H1 (cell line): ENCODE results near the gene GJC2. TPM values are rescaled to one million over a fixed set of nuclear protein-coding genes. Genes with fewer than 3 reads are reported as not detected.
A peak's percentile ranks its signal among the peaks of the same experiment; 100 is the strongest.

ENCODE experiments used
- CTCF ChIA-PET: fragments of 300-600 bp; sonication (Branson Sonifier 250); formaldehyde crosslinking; loops from one replicate; lab custom pipeline; 2021; ENCODE audit not compliant: partially characterized antibody; lab: Charles Lee
- POLR2A ChIA-PET: fragments of 300-600 bp; sonication (Branson Sonifier 250); formaldehyde crosslinking; loops from one replicate; lab custom pipeline; 2021; ENCODE audit warnings: inconsistent platforms; ENCODE audit not compliant: partially characterized antibody; lab: Charles Lee
- DNase-seq, 2 experiments: peaks; one replicate each; pipeline versions ENCODE4 v3.0.0 to v3.0.0-alpha.2; 2010 to 2022; ENCODE audit warnings: low spot score in 2 of 2, low read depth in 1 of 2, mixed read lengths in 1 of 2
- FAIRE-seq: peaks from 2 replicates; lab custom pipeline; 2011; peaks lifted over from hg19 to GRCh38; lab: Jason Lieb, UNC
- H2AFZ ChIP-seq: 2 replicates; pipeline ENCODE4 v1.8.1; 2012; ENCODE audit warnings: low read length, inconsistent platforms
- H2AK5ac ChIP-seq: 2 replicates; pipeline ENCODE4 v1.6.1; 2013; ENCODE audit warnings: low read depth, low read length
- H2BK120ac ChIP-seq: replicated peaks from 2 replicates; pipeline ENCODE3; 2013; ENCODE audit warnings: low read depth, low read length, inconsistent platforms
- H2BK12ac ChIP-seq: 2 replicates; pipeline ENCODE4 v1.6.1; 2013; ENCODE audit warnings: low read depth, low read length
- H2BK15ac ChIP-seq: 2 replicates; pipeline ENCODE4 v1.6.1; 2013; ENCODE audit warnings: low read length
- H2BK20ac ChIP-seq: 2 replicates; pipeline ENCODE4 v1.6.1; 2013; ENCODE audit warnings: low read length
- H2BK5ac ChIP-seq: 2 replicates; pipeline ENCODE4 v1.6.1; 2013; ENCODE audit warnings: low read depth, low read length
- H3K14ac ChIP-seq: 2 replicates; pipeline ENCODE4 v1.6.1; 2013; ENCODE audit warnings: inconsistent platforms; ENCODE audit not compliant: insufficient read length
- H3K18ac ChIP-seq: 2 replicates; pipeline ENCODE4 v1.6.1; 2013; ENCODE audit warnings: low read length; ENCODE audit errors: extremely low read depth
- H3K23ac ChIP-seq: 2 replicates; pipeline ENCODE4 v1.6.1; 2013; ENCODE audit warnings: inconsistent platforms; ENCODE audit not compliant: insufficient read length
- H3K23me2 ChIP-seq: 2 replicates; pipeline ENCODE4 v1.6.1; 2013; ENCODE audit warnings: low read depth, low read length
- H3K27ac ChIP-seq: 2 replicates; pipeline ENCODE4 v1.6.1; 2011; ENCODE audit warnings: low read depth, low read length, inconsistent platforms
- H3K27me3 ChIP-seq, 4 experiments: replicated peaks in 1 of 4; 1 replicate in 1 of 4; 2 replicates in 3 of 4; pipeline versions ENCODE4 v1.6.1 to v1.8.1; 2011 to 2013; ENCODE audit warnings: low read length in 3 of 4, mild to moderate bottlenecking in 3 of 4, inconsistent platforms in 2 of 4, mixed read lengths in 2 of 4, moderate library complexity in 1 of 4; ENCODE audit not compliant: control insufficient read depth in 3 of 4, insufficient read depth in 3 of 4; ENCODE audit errors: extremely low read depth in 1 of 4
- H3K36me3 ChIP-seq, 4 experiments: 2 replicates each; pipeline versions ENCODE4 v1.6.1 to v1.8.1; 2011 to 2013; ENCODE audit warnings: mild to moderate bottlenecking in 4 of 4, low read length in 3 of 4, moderate library complexity in 2 of 4, control low read depth in 1 of 4, inconsistent platforms in 1 of 4; ENCODE audit not compliant: insufficient read depth in 4 of 4, control insufficient read depth in 2 of 4
- H3K4ac ChIP-seq: replicated peaks from 2 replicates; pipeline ENCODE3; 2013; ENCODE audit warnings: low read length, low read depth, mixed read lengths, inconsistent platforms; ENCODE audit not compliant: insufficient read length
- H3K4me1 ChIP-seq, 4 experiments: replicated peaks in 1 of 4; 1 replicate in 1 of 4; 2 replicates in 3 of 4; pipeline versions ENCODE4 v1.6.1 to v1.8.1; 2011 to 2013; ENCODE audit warnings: low read length in 3 of 4, inconsistent platforms in 2 of 4, mixed read lengths in 1 of 4; ENCODE audit not compliant: insufficient read depth in 4 of 4, control insufficient read depth in 3 of 4
- H3K4me2 ChIP-seq, 2 experiments: 2 replicates each; pipeline versions ENCODE4 v1.6.1 to v1.8.1; 2011 to 2013; ENCODE audit warnings: low read depth in 2 of 2, low read length in 2 of 2, control low read depth in 1 of 2, inconsistent platforms in 1 of 2, mild to moderate bottlenecking in 1 of 2; ENCODE audit not compliant: insufficient read depth in 1 of 2
- H3K4me3 ChIP-seq, 4 experiments: fragments of 200-600, 300-600 bp in 1 of 4; sonication (generic), shearing (Covaris generic), sonication (Bioruptor Twin) in 1 of 4; 2 replicates each; pipeline versions ENCODE4 v1.5.1 to v1.8.1; 2011 to 2016; ENCODE audit warnings: low read length in 4 of 4, low read depth in 3 of 4, control low read depth in 2 of 4, inconsistent platforms in 2 of 4, mild to moderate bottlenecking in 2 of 4, mixed read lengths in 1 of 4, moderate library complexity in 1 of 4; ENCODE audit not compliant: insufficient read depth in 2 of 4; ENCODE audit errors: extremely low read depth in 1 of 4
- H3K56ac ChIP-seq: replicated peaks from 2 replicates; pipeline ENCODE3; 2013; ENCODE audit warnings: low read depth, mild to moderate bottlenecking, mixed read lengths, low read length, inconsistent platforms; ENCODE audit not compliant: insufficient read length
- H3K79me1 ChIP-seq: 2 replicates; pipeline ENCODE4 v1.6.1; 2013; ENCODE audit warnings: low read depth, low read length, control low read depth
- H3K79me2 ChIP-seq, 2 experiments: 2 replicates each; pipeline versions ENCODE4 v1.6.1 to v1.8.1; 2012 to 2013; ENCODE audit warnings: low read length in 2 of 2, mild to moderate bottlenecking in 2 of 2, inconsistent platforms in 1 of 2; ENCODE audit not compliant: insufficient read depth in 2 of 2, control insufficient read depth in 1 of 2
- H3K9ac ChIP-seq, 4 experiments: replicated peaks in 1 of 4; 1 replicate in 1 of 4; 2 replicates in 3 of 4; pipeline versions ENCODE4 v1.6.1 to v1.8.1; 2011 to 2013; ENCODE audit warnings: low read depth in 3 of 4, low read length in 3 of 4, control low read depth in 2 of 4, mild to moderate bottlenecking in 2 of 4, moderate library complexity in 2 of 4, inconsistent platforms in 1 of 4; ENCODE audit errors: extremely low read depth in 1 of 4
- H3K9me3 ChIP-seq, 2 experiments: 2 replicates each; pipeline versions ENCODE4 v1.6.1 to v1.8.1; 2012 to 2013; ENCODE audit warnings: mild to moderate bottlenecking in 2 of 2, moderate library complexity in 2 of 2, control low read depth in 1 of 2, inconsistent platforms in 1 of 2, low read depth in 1 of 2, low read length in 1 of 2, mixed read lengths in 1 of 2; ENCODE audit not compliant: insufficient read depth in 2 of 2
- H4K20me1 ChIP-seq, 2 experiments: replicated peaks in 1 of 2; 2 replicates each; pipeline versions ENCODE3 to v1.8.1; 2011 to 2013; ENCODE audit warnings: inconsistent platforms in 2 of 2, low read length in 2 of 2, mild to moderate bottlenecking in 1 of 2; ENCODE audit not compliant: insufficient read depth in 2 of 2, control insufficient read depth in 1 of 2
- H4K5ac ChIP-seq: 2 replicates; pipeline ENCODE4 v1.6.1; 2013; ENCODE audit warnings: low read length, low read depth, mixed read lengths, inconsistent platforms; ENCODE audit not compliant: insufficient read length
- H4K8ac ChIP-seq: 2 replicates; pipeline ENCODE4 v1.8.0; 2013; ENCODE audit warnings: mild to moderate bottlenecking, moderate library complexity, low read length, inconsistent platforms; ENCODE audit not compliant: insufficient read depth; ENCODE audit errors: extremely low read depth
- H4K91ac ChIP-seq: replicated peaks from 2 replicates; pipeline ENCODE3; 2013; ENCODE audit warnings: low read length, mixed read lengths, inconsistent platforms; ENCODE audit not compliant: insufficient read length
- BACH1 ChIP-seq: IDR thresholded peaks from 2 replicates; pipeline ENCODE4 v1.6.1; 2012; ENCODE audit warnings: low read length, improper control_type of control experiment
- BRCA1 ChIP-seq: IDR thresholded peaks from 2 replicates; pipeline ENCODE4 v1.6.1; 2012; ENCODE audit warnings: low read depth, low read length, improper control_type of control experiment
- CREB1 ChIP-seq: IDR thresholded peaks from 2 replicates; pipeline ENCODE4 v1.6.1; 2012; ENCODE audit warnings: inconsistent platforms
- GTF2F1 ChIP-seq: IDR thresholded peaks from 2 replicates; pipeline ENCODE4 v1.6.1; 2012; ENCODE audit warnings: low read depth, low read length, improper control_type of control experiment, borderline replicate concordance
- POLR2AphosphoS5 ChIP-seq: IDR thresholded peaks from 2 replicates; pipeline ENCODE4 v1.6.1; 2011; ENCODE audit warnings: low read depth, low read length
- RAD21 ChIP-seq, 2 experiments: IDR thresholded peaks in 1 of 2; conservative IDR thresholded peaks in 1 of 2; 2 replicates each; pipeline ENCODE4 v1.6.1; 2011; ENCODE audit warnings: low read depth in 2 of 2, low read length in 2 of 2, improper control_type of control experiment in 1 of 2, inconsistent platforms in 1 of 2, mild to moderate bottlenecking in 1 of 2, moderate library complexity in 1 of 2
- RBBP5 ChIP-seq: IDR thresholded peaks from 2 replicates; pipeline ENCODE4 v1.7.1; 2012; ENCODE audit warnings: low read depth, mild to moderate bottlenecking, inconsistent platforms, low read length, moderate library complexity, borderline replicate concordance
- SUZ12 ChIP-seq: fragments of 200-600 bp; sonication (generic); IDR thresholded peaks from 2 replicates; pipeline ENCODE4 v1.6.1; 2012; ENCODE audit warnings: mild to moderate bottlenecking, inconsistent platforms, low read length, moderate library complexity, mixed read lengths
- WGBS, 2 experiments: shearing (Covaris generic) in 1 of 2; methylation state at CpG; one replicate each; pipeline versions ENCODE4 v1.1.6 to v1.1.7; 2013 to 2015; ENCODE audit warnings: low lambda C conversion rate in 2 of 2, mixed read lengths in 2 of 2, inconsistent platforms in 1 of 2, low coverage in 1 of 2, missing lambda C conversion rate in 1 of 2; ENCODE audit not compliant: insufficient replicate concordance in 2 of 2, insufficient coverage in 1 of 2, insufficient read length in 1 of 2; ENCODE audit errors: extremely low coverage in 1 of 2, missing lambda C conversion rate in 1 of 2; 5-methylcytosine and 5-hydroxymethylcytosine counted together
- polyA plus RNA-seq, 7 experiments: library from polyadenylated mRNA; depleted of rRNA in 3 of 7; stranded (reverse) in 5 of 7; unstranded in 2 of 7; fragments of >200 nt in 5 of 7; fragments of 200-250 nt in 2 of 7; gene quantifications; 1 replicate in 5 of 7; 2 replicates in 1 of 7; 4 replicates in 1 of 7; pipeline versions ENCODE4 v1.2.1 to v1.2.3, GENCODE V29; 2011 to 2013; ENCODE audit warnings: missing spikeins in 2 of 7, mixed read lengths in 2 of 7
- total RNA-seq: library from RNA; stranded (reverse); fragmentation: NEBNext Ultra II Directional; extraction: Animal tissue kit (Norgen Biotek cat#: 25700); gene quantifications from 2 replicates; pipeline ENCODE4 v1.2.1, GENCODE V29; 2021

GJC2 gene
- total and polyA plus RNA-seq, 2 of the 8 experiments (the other 6 are each of a cell fraction or from before 2014, with no cell fraction given), result 0.17 to 0.54 TPM

DNA sequence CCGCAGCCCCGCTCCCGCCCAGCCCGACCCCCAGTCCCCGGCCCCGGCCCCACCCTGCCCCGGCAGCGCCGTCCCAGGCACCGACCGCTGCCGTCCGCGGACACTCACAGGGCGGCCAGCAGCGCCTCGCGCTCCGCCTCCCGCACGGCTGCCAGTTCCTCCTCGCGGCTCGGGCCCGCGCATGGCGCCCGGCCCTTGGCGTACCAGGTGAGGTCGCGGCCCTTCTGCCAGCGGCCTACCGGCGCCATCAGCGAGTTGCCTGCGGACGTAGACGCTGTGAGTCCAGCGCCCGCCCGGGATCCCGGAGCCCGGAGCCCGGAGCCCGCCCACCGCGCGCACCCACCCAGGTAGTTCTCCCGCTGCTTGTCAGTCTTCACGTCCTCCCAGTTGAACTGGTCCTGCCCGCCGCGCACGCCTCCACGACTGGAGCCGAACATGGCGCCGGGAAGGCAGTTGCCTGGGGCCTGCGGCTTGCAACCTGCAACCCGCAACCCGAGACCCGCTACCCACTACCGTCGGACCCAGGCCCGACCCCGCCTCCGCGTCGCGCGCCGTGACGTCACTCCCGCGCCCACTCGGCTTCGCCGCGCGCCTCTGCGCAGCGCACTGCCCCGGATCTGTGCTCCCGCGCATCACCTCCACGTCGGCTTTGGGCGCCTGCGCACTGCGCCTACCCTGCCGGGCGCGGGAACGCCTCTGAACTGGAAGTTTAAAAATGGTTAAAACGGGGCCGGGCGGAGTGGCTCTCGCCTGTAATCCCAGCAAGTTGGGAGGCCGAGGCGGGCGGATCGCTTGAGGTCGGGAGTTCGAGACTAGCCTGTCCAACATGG lies 46.7 kb upstream of the GJC2 start, which contains the start of gene C1orf35:
C1orf35 (minus strand) TSS at position 535 of the 830 bp plus-strand sequence; CDS start at position 437, 98 bp downstream.
- H2AFZ ChIP-seq, result no peak within 1 kb of the TSS
- peaks cover 7% of the 10 kb centered on the region; the same call in 1 of the 2 replicates for H3K79me1 ChIP-seq
- no peak within 1 kb of the TSS for H3K14ac ChIP-seq
- H2BK120ac ChIP-seq, result no peak within 1 kb of the TSS
- 2% methylated on average over 80 of the region's 104 CpGs; no CpG with 5 or more reads in 1 of the 2 experiments for WGBS, 2 experiments
- no peaks in the 10 kb centered on the region for H3K9me3 ChIP-seq
- no peak within 1 kb of the TSS; the same call in 1 of the 2 replicates for H3K18ac ChIP-seq
- H3K23me2 ChIP-seq, result peaks cover 6% of the 10 kb centered on the region; the same call in 1 of the 2 replicates
- H3K4me2 ChIP-seq, result peak within 1 kb of the TSS; percentile 37 to 83
- no peaks in the 10 kb centered on the region for H3K79me2 ChIP-seq
- H2AK5ac ChIP-seq, result 0 out of 2 replicates have a peak within 1 kb of the TSS, but pooled peaks have one; percentile 53
- CTCF ChIA-PET, result interaction anchor here (0.9 kb wide), 1 partner anchor 68 kb away, joined by 3 read pairs; no protein-coding TSS in a partner anchor
- POLR2A ChIA-PET, result interaction anchor here (1.0 to 1.2 kb wide), 2 partner anchors 13 to 45 kb away, joined by 3 read pairs; no protein-coding TSS in a partner anchor
- H3K4me3 ChIP-seq, result peak within 1 kb of the TSS; percentile 63 to 92 (median 77)
- H2BK5ac ChIP-seq, result peak within 1 kb of the TSS; percentile 66; the same call in 1 of the 2 replicates
- no peak within 1 kb of the TSS for H3K4ac ChIP-seq
- 0 out of 2 replicates have a peak within 1 kb of the TSS, but pooled peaks have one; percentile 17 for H2BK12ac ChIP-seq
- no peak within 1 kb of the TSS for H2BK20ac ChIP-seq
- peak within 1 kb of the TSS; percentile 93 for H4K8ac ChIP-seq
- peak within 1 kb of the TSS; percentile 65 for H4K91ac ChIP-seq
- no peak within 1 kb of the TSS for H2BK15ac ChIP-seq
- H3K4me1 ChIP-seq, result peaks cover 0 to 2% (median 0%) of the 10 kb centered on the region in 4 experiments; a peak in 1 of 7 replicates
- no peak within 1 kb of the TSS for H3K56ac ChIP-seq
- H3K36me3 ChIP-seq, result peaks cover 12 to 35% (median 23%) of the 10 kb centered on the region in 4 experiments; a peak in 7 of 8 replicates
- H4K20me1 ChIP-seq, result peaks cover 6 to 31% of the 10 kb centered on the region in 2 experiments
- FAIRE-seq, result no peak
- H3K9ac ChIP-seq, result peak within 1 kb of the TSS in 3 of 4 experiments; percentile 70 to 77 (median 74); a peak in 6 of 7 replicates
- H3K27ac ChIP-seq, result peak within 1 kb of the TSS; percentile 64; the same call in 1 of the 2 replicates
- no peak within 1 kb of the TSS for H3K23ac ChIP-seq
- DNase-seq, result peak; percentile 73 to 98
- no peak within 1 kb of the TSS for H4K5ac ChIP-seq
- H3K27me3 ChIP-seq, result no peaks in the 10 kb centered on the region; a peak in 1 of 7 replicates
- TF ChIP-seq RBBP5 (peak; percentile 90; the same call in 1 of the 2 replicates), BACH1 (peak; percentile 46; the same call in 1 of the 2 replicates), POLR2AphosphoS5 (peak; percentile 81; the same call in 1 of the 2 replicates), GTF2F1 (0 out of 2 replicates have a peak, but pooled peaks have one; percentile 55), BRCA1 (0 out of 2 replicates have a peak, but pooled peaks have one; percentile 9), RAD21 (IDR thresholded peaks at IDR 0.05 in 1 of 2, conservative IDR thresholded peaks at IDR 0.05 in 1 of 2; ENCODE audit: low read depth in 2 of 2, low read length in 2 of 2) (no peak), SUZ12 (no peak), CREB1 (peak; percentile 99)
